Testis (tissue), 3 donors: ENCODE measurements around the gene DCAF17. TPM values are rescaled to one million over a fixed set of nuclear protein-coding genes. Genes with fewer than 3 reads are reported as not detected.
A peak's percentile ranks its signal among the peaks of the same experiment; 100 is the strongest.

Experiments
- DNase-seq: peaks from one replicate; pipeline ENCODE4 v3.0.0-alpha.2; 2019
- H3K27ac ChIP-seq, 2 donors: fragments of 200-600 bp; sonication (generic); one replicate each; pipeline ENCODE4 v1.5.1; 2019
- H3K27me3 ChIP-seq: fragments of 200-600 bp; sonication (generic); one replicate; pipeline ENCODE4 v1.5.1; 2019
- H3K36me3 ChIP-seq: fragments of 200-600 bp; sonication (generic); one replicate; pipeline ENCODE4 v1.5.1; 2017; ENCODE audit warnings: low read depth; ENCODE audit errors: missing control alignments
- H3K4me1 ChIP-seq: fragments of 200-600 bp; sonication (generic); one replicate; pipeline ENCODE4 v1.5.1; 2019
- H3K4me3 ChIP-seq, 2 donors: fragments of 200-600 bp; sonication (generic); one replicate each; pipeline ENCODE4 v1.5.1; 2017 to 2019
- H3K9me3 ChIP-seq: fragments of 200-600 bp; sonication (generic); one replicate; pipeline ENCODE4 v1.5.1; 2017
- POLR2A ChIP-seq: fragments of 450-650 bp; IDR thresholded peaks from one replicate; pipeline ENCODE4 v1.6.1; 2017; ENCODE audit warnings: antibody characterized with exemption, mild to moderate bottlenecking, moderate library complexity
- WGBS, 2 donors: methylation state at CpG; one replicate each; pipeline ENCODE4 v1.1.5; 2018; 5-methylcytosine and 5-hydroxymethylcytosine counted together
- intact Hi-C: fragments of 100-400 bp; cut with DNase I; formaldehyde crosslinking; loops from one replicate; pipeline ENCODE4 v1.15.1; 2023; ENCODE audit warnings: low total_unique reads
- polyA plus RNA-seq: library from polyadenylated mRNA; stranded (reverse); fragments of 350-450 nt; fragmentation: Illumina TruSeq; extraction: RNeasy Lipid Tissue Mini Kit (QIAGEN cat#74804); gene quantifications from one replicate; pipeline ENCODE4 v1.2.3, GENCODE V29; 2014; ENCODE audit warnings: low read depth, low replicate concordance; ENCODE audit not compliant: insufficient read depth
- total RNA-seq, 2 donors: library from RNA; depleted of rRNA; stranded (reverse); fragments of >200 nt; gene quantifications; one replicate each; pipeline ENCODE4 v1.2.3, GENCODE V29; 2016
- TF ChIP-seq, protein P1 (sequence below), 3 experiments: fragments of 450-650 bp in 2 of 3; fragments of 200-600 bp in 1 of 3; sonication (generic) in 1 of 3; IDR thresholded peaks; one replicate each; pipeline ENCODE4 v1.5.1; 2016 to 2019; ENCODE audit warnings: antibody characterized with exemption in 3 of 3, mild to moderate bottlenecking in 2 of 3, moderate library complexity in 1 of 3

DCAF17 gene
- total and polyA plus RNA-seq, 3 donors from 2014 or later, result 15.7 to 29.2 (median 24.4) TPM

DNA sequence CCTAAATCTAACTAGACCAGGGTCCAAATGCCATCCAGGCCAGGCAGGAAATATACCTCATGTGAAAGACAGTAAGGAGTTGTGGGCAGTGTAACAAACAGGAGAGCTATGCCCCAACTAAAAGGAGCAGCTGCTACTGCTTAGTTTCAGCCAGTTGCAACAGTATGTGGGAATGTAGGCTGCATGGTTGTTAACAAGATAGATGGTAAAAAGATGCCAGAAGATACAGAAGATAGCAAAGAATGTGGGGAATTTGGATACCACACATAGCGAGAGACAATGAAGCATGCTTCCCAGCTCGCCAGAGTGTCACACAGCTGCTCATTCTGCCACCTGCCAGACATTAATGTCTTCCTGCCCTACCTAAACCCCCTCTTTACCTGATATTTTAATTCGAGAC, 48.9 kb downstream of the DCAF17 start:
- H3K36me3 ChIP-seq, result no peaks in the 10 kb centered on the region
- TF ChIP-seq, protein P1, sequence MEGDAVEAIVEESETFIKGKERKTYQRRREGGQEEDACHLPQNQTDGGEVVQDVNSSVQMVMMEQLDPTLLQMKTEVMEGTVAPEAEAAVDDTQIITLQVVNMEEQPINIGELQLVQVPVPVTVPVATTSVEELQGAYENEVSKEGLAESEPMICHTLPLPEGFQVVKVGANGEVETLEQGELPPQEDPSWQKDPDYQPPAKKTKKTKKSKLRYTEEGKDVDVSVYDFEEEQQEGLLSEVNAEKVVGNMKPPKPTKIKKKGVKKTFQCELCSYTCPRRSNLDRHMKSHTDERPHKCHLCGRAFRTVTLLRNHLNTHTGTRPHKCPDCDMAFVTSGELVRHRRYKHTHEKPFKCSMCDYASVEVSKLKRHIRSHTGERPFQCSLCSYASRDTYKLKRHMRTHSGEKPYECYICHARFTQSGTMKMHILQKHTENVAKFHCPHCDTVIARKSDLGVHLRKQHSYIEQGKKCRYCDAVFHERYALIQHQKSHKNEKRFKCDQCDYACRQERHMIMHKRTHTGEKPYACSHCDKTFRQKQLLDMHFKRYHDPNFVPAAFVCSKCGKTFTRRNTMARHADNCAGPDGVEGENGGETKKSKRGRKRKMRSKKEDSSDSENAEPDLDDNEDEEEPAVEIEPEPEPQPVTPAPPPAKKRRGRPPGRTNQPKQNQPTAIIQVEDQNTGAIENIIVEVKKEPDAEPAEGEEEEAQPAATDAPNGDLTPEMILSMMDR (IDR thresholded peaks at IDR 0.05), result no peak
- TF ChIP-seq POLR2A, result no peak

DNA sequence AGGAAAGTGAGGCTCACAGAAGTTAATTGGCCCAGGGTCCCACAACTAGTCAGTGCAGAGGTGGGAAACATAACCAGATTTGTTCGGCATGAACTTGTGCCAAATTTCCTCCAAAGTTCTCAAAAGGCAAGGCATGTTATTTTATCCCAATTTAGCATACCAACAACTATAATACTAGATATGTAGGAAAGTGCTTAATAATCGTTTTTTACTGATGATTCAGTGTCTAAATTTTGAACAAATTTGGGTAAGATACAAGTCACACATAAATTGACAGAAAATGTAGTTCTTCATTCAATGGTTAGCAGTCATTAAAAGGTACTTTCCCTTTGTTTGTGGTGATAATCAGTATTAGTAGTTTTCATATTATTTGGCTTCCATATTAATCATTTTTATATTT, 49.8 kb downstream of the DCAF17 start:
- Histone ChIP-seq H3K27ac (no peak overlapping the region), H3K4me3 (no peak overlapping the region), H3K4me1 (no peaks in the 10 kb centered on the region), H3K36me3 (no peaks in the 10 kb centered on the region), H3K27me3 (no peaks in the 10 kb centered on the region), H3K9me3 (no peaks in the 10 kb centered on the region)
- WGBS, 2 donors, result 78 to 82% methylated on average over 2 of the region's 2 CpGs
- intact Hi-C loops, result no loop called here
- DNase-seq, result no peak
- TF ChIP-seq, protein P1 (IDR thresholded peaks at IDR 0.05), result no peak
- TF ChIP-seq POLR2A, result no peak

More for the DNA sequence above, 48.9 kb downstream of the DCAF17 start:
- intact Hi-C loops, result no loop called here
- H3K9me3 ChIP-seq, result no peaks in the 10 kb centered on the region
- WGBS, 2 donors, result 87 to 89% methylated on average over 3 of the region's 3 CpGs
- no peak overlapping the region for H3K27ac ChIP-seq
- no peak for DNase-seq
- H3K4me1 ChIP-seq, result no peaks in the 10 kb centered on the region
- no peak overlapping the region for H3K4me3 ChIP-seq
- H3K27me3 ChIP-seq, result no peaks in the 10 kb centered on the region

DNA sequence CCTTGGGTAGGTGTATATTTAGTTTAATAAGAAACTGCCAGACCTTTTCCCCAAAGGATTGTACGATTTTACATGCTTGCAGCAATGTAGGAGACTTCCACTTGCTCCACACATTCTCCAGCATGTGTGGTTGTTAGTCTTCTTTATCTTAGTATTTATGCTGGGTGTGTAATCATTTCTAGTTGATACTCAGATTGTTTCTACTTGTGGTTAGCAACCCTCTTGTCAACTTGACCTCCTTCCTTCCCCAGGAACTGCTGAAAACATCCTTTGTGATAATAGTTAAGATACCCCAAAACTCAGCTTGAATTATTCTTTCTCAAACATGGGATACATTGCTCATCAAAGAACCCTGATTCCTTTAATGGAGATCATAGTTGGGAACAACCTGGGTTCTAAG, 51.1 kb downstream of the DCAF17 start:
- no peak for DNase-seq

DNA sequence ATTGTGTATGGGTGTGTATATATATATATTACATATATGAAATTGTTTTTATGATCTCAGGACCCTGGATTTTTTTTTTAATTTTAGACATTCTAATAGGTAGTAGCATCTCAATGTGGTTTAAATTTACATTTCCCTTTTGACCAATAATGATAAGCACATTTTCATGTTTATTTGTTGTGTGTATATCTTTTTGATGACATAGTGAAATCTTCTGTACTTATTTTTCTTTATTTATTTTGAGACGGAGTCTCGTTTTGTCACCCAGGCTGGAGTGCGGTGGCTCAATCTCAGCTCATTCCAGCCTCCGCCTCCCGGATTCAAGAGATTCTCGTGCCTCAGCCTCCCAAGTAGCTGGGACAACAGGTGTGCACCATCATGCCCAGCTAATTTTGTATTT, 53.2 kb downstream of the DCAF17 start:
- intact Hi-C loops, result no loop called here
- Histone ChIP-seq H3K9me3 (no peaks in the 10 kb centered on the region), H3K36me3 (no peaks in the 10 kb centered on the region), H3K27me3 (no peaks in the 10 kb centered on the region), H3K4me3 (no peak overlapping the region), H3K4me1 (no peaks in the 10 kb centered on the region), H3K27ac (no peak overlapping the region)
- 96 to 98% methylated on average over 6 of the region's 6 CpGs for WGBS, 2 donors
- no peak for DNase-seq
- TF ChIP-seq POLR2A, result no peak
- TF ChIP-seq, protein P1 (IDR thresholded peaks at IDR 0.05), result no peak

More for the DNA sequence above, 51.1 kb downstream of the DCAF17 start:
- H3K27me3 ChIP-seq, result no peaks in the 10 kb centered on the region
- H3K9me3 ChIP-seq, result no peaks in the 10 kb centered on the region
- H3K27ac ChIP-seq, result no peak overlapping the region
- intact Hi-C loops, result no loop called here
- TF ChIP-seq, protein P1 (IDR thresholded peaks at IDR 0.05), result no peak
- TF ChIP-seq POLR2A, result no peak
- no peak overlapping the region for H3K4me3 ChIP-seq
- 74 to 75% methylated on average over 1 of the region's 1 CpG for WGBS, 2 donors
- H3K36me3 ChIP-seq, result no peaks in the 10 kb centered on the region
- no peaks in the 10 kb centered on the region for H3K4me1 ChIP-seq

DNA sequence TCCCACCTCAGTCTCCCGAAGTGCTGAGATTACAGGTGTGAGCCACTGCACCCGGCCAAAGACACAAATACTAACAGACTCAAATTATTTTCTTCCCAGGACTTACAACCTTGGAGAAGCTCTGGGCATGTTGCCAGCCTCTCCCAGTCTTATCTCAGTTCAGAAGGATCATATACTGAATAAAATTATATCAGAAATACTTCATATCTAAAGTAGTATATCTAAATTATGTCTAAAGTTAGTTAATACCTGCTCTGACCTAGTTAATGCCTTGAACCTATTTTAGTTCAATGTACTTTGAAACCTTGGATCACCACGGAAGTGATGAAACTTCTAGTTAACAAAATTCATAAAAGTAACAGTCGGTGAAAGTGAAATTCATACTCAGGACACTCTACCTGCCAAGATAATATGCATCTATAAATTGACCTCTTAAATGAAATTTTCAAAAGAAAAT, 53.8 kb downstream of the DCAF17 start:
- DNase-seq, result peak; percentile 68
- TF ChIP-seq, protein P1 (IDR thresholded peaks at IDR 0.05), result no peak
- no peak for TF ChIP-seq POLR2A
- Histone ChIP-seq H3K27me3 (no peaks in the 10 kb centered on the region), H3K9me3 (no peaks in the 10 kb centered on the region), H3K4me1 (no peaks in the 10 kb centered on the region), H3K36me3 (no peaks in the 10 kb centered on the region), H3K4me3 (no peak overlapping the region), H3K27ac (no peak overlapping the region)
- intact Hi-C loops, result no loop called here
- WGBS, 2 donors, result 54 to 68% methylated on average over 4 of the region's 4 CpGs
